HepG2 (cell line): ENCODE data around the gene LYST. TPM values are rescaled to one million over a fixed set of nuclear protein-coding genes. Genes with fewer than 3 reads are reported as not detected.

Experiments
- ARID4A ChIP-seq: sonication (generic); formaldehyde crosslinking; IDR thresholded peaks from 2 replicates; pipeline ENCODE4 v1.5.0; 2020; ENCODE audit warnings: mild to moderate bottlenecking, missing genetic modification reagents, borderline replicate concordance
- MAFG ChIP-seq: sonication (generic); formaldehyde crosslinking; IDR thresholded peaks from 2 replicates; pipeline ENCODE4 v1.5.1; 2020; ENCODE audit warnings: mild to moderate bottlenecking, missing genetic modification reagents
- MEIS1 ChIP-seq: sonication (generic); formaldehyde crosslinking; IDR thresholded peaks from 2 replicates; pipeline ENCODE4 v1.9.0; 2021; ENCODE audit warnings: mild to moderate bottlenecking, missing genetic modification reagents, moderate library complexity, borderline replicate concordance
- NFRKB ChIP-seq: fragments of 450-650 bp; IDR thresholded peaks from 2 replicates; pipeline ENCODE4 v1.6.1; 2017
- PLRG1 ChIP-seq: fragments of 450-650 bp; conservative IDR thresholded peaks from 2 replicates; pipeline ENCODE4 v1.6.1; 2016
- SP4 ChIP-seq: sonication (generic); formaldehyde crosslinking; IDR thresholded peaks from 2 replicates; pipeline ENCODE4 v1.8.1; 2023; ENCODE audit warnings: mild to moderate bottlenecking, missing genetic modification reagents
- TCF7L2 ChIP-seq: IDR thresholded peaks from 2 replicates; pipeline ENCODE4 v1.6.1; 2011; ENCODE audit warnings: mild to moderate bottlenecking, low read depth, low read length, moderate library complexity
- XRCC5 ChIP-seq: fragments of 200-400 bp; formaldehyde crosslinking; optimal IDR thresholded peaks from 2 replicates; pipeline ENCODE3; 2017; ENCODE audit warnings: mild to moderate bottlenecking, low read length
- ZBTB38 ChIP-seq: sonication (generic); formaldehyde crosslinking; IDR thresholded peaks from 2 replicates; pipeline ENCODE4 v1.5.1; 2020; ENCODE audit warnings: mild to moderate bottlenecking, missing genetic modification reagents
- ZBTB8A ChIP-seq: sonication (generic); formaldehyde crosslinking; IDR thresholded peaks from 2 replicates; pipeline ENCODE4 v1.4.0; 2020; ENCODE audit warnings: mild to moderate bottlenecking, low read depth, missing genetic modification reagents, borderline replicate concordance
- ZFP82 ChIP-seq: sonication (generic); formaldehyde crosslinking; IDR thresholded peaks from 2 replicates; pipeline ENCODE4 v1.5.1; 2020; ENCODE audit warnings: mild to moderate bottlenecking, missing genetic modification reagents, borderline replicate concordance
- ZMYM2 ChIP-seq: sonication (generic); formaldehyde crosslinking; IDR thresholded peaks from 2 replicates; pipeline ENCODE4 v1.8.0; 2022; ENCODE audit warnings: mild to moderate bottlenecking, missing genetic modification reagents
- ZNF512B ChIP-seq: sonication (generic); formaldehyde crosslinking; IDR thresholded peaks from 2 replicates; pipeline ENCODE4 v1.5.1; 2020; ENCODE audit warnings: missing genetic modification reagents, mild to moderate bottlenecking, borderline replicate concordance
- ZNF577 ChIP-seq: sonication (generic); formaldehyde crosslinking; IDR thresholded peaks from 2 replicates; pipeline ENCODE4 v1.4.0; 2020; ENCODE audit warnings: mild to moderate bottlenecking, low read depth, missing genetic modification reagents, borderline replicate concordance
- ZNF589 ChIP-seq: sonication (generic); formaldehyde crosslinking; conservative IDR thresholded peaks from 2 replicates; pipeline ENCODE4 v1.8.0; 2022; ENCODE audit warnings: mild to moderate bottlenecking, moderate library complexity, missing genetic modification reagents
- ZNF776 ChIP-seq: sonication (generic); formaldehyde crosslinking; IDR thresholded peaks from 2 replicates; pipeline ENCODE4 v1.4.0; 2020; ENCODE audit warnings: mild to moderate bottlenecking, missing genetic modification reagents
- ZNF816 ChIP-seq: sonication (generic); formaldehyde crosslinking; IDR thresholded peaks from 2 replicates; pipeline ENCODE4 v1.8.0; 2022; ENCODE audit warnings: missing genetic modification reagents, mild to moderate bottlenecking, borderline replicate concordance
- polyA plus RNA-seq, 8 experiments: library from polyadenylated mRNA; depleted of rRNA in 3 of 8; stranded (reverse) in 7 of 8; unstranded in 1 of 8; fragments of >200 nt; fragmentation: Illumina TruSeq in 4 of 8; extraction: Trizol in 4 of 8; gene quantifications; 2 replicates each; pipeline versions ENCODE4 v1.2.1 to v1.2.3, GENCODE V29; 2011 to 2016; ENCODE audit warnings: low read depth in 4 of 8, missing spikeins in 1 of 8, mixed read lengths in 1 of 8; ENCODE audit not compliant: insufficient read depth in 1 of 8
- total RNA-seq, 5 experiments: library from RNA; depleted of rRNA; stranded (reverse); fragments of >200 nt; fragmentation: Illumina TruSeq; extraction: Trizol; gene quantifications; 2 replicates each; pipeline ENCODE4 v1.2.3, GENCODE V29; 2016; ENCODE audit warnings: low read depth in 1 of 5
- TF ChIP-seq, protein P1 (sequence below): sonication (generic); formaldehyde crosslinking; IDR thresholded peaks from 2 replicates; pipeline ENCODE4 v1.8.1; 2022; ENCODE audit warnings: low read depth, mild to moderate bottlenecking, missing genetic modification reagents

LYST gene
- total and polyA plus RNA-seq, 2 of the 13 experiments (the other 11 are each of a cell fraction or from before 2014, with no cell fraction given) = 0.91 to 2.5 TPM

DNA sequence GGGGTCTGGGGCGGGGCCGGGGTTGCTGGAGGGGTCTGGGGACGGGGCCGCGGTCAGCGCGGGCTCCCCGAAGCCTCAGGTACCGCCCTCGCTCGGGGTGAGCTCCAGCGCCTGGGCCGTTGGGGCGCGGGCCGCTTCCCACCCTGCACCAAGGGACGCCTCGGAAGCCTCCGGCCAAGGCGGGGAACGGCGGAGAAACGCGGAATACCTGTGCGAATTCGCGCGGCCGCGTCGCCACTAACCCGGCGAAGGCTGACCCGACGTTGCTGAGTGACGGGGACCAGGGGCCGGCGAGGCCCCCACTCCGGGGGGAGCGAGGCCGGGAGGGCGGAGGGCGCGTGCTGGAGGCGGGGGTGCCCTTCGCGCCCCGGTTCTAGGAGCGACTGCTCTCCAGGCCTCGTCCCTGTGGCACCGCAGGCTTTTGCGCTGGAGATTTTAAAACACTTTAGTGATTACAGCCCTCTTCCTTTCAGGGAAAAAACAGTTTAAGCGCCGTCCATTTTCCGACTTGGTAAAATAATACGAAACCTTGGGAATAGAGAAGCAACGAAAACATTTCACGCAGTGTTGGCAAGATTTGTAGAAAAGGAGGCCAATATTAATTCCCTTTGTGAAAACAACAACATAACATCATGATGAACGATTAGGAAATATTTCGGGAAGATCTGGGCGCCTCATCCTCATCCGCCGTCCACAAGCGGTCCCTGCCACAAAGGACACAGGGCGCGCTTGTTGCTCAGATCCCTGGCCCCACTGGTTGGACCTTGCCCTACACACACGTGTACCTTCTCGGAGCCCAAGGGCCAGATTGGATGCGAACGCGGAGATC lies 216.2 kb downstream of the LYST start (continued):
- TF ChIP-seq ZNF512B (CRISPR knock-in tag) (0 out of 2 replicates have a peak, but pooled peaks have one; percentile 31), ZMYM2 (CRISPR knock-in tag) (peak; percentile 93), XRCC5 (peak; percentile 32), ZNF816 (CRISPR knock-in tag) (no peak), ZNF776 (CRISPR knock-in tag) (no peak), SP4 (CRISPR knock-in tag) (no peak), NFRKB (no peak), MEIS1 (CRISPR knock-in tag) (no peak; the same call in 1 of the 2 replicates), PLRG1 (no peak), ZFP82 (CRISPR knock-in tag) (0 out of 2 replicates have a peak, but pooled peaks have one; percentile 20), ARID4A (CRISPR knock-in tag) (peak; percentile 83; the same call in 1 of the 2 replicates), ZNF589 (no peak; the same call in 1 of the 2 replicates), ZNF577 (CRISPR knock-in tag) (no peak), MAFG (CRISPR knock-in tag) (no peak), TCF7L2 (no peak), ZBTB38 (CRISPR knock-in tag) (peak; percentile 80), ZBTB8A (CRISPR knock-in tag) (0 out of 2 replicates have a peak, but pooled peaks have one; percentile 53)
- TF ChIP-seq, protein P1, sequence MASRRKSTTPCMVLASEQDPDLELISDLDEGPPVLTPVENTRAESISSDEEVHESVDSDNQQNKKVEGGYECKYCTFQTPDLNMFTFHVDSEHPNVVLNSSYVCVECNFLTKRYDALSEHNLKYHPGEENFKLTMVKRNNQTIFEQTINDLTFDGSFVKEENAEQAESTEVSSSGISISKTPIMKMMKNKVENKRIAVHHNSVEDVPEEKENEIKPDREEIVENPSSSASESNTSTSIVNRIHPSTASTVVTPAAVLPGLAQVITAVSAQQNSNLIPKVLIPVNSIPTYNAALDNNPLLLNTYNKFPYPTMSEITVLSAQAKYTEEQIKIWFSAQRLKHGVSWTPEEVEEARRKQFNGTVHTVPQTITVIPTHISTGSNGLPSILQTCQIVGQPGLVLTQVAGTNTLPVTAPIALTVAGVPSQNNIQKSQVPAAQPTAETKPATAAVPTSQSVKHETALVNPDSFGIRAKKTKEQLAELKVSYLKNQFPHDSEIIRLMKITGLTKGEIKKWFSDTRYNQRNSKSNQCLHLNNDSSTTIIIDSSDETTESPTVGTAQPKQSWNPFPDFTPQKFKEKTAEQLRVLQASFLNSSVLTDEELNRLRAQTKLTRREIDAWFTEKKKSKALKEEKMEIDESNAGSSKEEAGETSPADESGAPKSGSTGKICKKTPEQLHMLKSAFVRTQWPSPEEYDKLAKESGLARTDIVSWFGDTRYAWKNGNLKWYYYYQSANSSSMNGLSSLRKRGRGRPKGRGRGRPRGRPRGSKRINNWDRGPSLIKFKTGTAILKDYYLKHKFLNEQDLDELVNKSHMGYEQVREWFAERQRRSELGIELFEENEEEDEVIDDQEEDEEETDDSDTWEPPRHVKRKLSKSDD (CRISPR knock-in tag) = no peak
